Suprapubic skin (tissue), 4 donors: ENCODE measurements around the gene PUM1.

ENCODE experiments used
- EP300 ChIP-seq: sonication (generic); formaldehyde crosslinking; IDR thresholded peaks from one replicate; pipeline ENCODE4 v1.6.1; 2017; ENCODE audit warnings: antibody characterized with exemption
- POLR2A ChIP-seq, 2 donors: fragments of 450-650 bp; IDR thresholded peaks; one replicate each; pipeline ENCODE4 v1.6.1; 2017; ENCODE audit warnings: antibody characterized with exemption in 2 of 2, mild to moderate bottlenecking in 2 of 2, moderate library complexity in 2 of 2
- POLR2AphosphoS5 ChIP-seq, 3 donors: sonication (generic); formaldehyde crosslinking; IDR thresholded peaks; one replicate each; pipeline ENCODE4 v1.6.1; 2017; ENCODE audit warnings: antibody characterized with exemption in 3 of 3
- TF ChIP-seq, protein P1 (sequence below), 2 donors: fragments of 200-600 bp in 1 of 2; fragments of 450-650 bp in 1 of 2; sonication (generic) in 1 of 2; IDR thresholded peaks; one replicate each; pipeline ENCODE4 v1.5.1; 2016 to 2019; ENCODE audit warnings: antibody characterized with exemption in 2 of 2, mild to moderate bottlenecking in 1 of 2, moderate library complexity in 1 of 2

DNA sequence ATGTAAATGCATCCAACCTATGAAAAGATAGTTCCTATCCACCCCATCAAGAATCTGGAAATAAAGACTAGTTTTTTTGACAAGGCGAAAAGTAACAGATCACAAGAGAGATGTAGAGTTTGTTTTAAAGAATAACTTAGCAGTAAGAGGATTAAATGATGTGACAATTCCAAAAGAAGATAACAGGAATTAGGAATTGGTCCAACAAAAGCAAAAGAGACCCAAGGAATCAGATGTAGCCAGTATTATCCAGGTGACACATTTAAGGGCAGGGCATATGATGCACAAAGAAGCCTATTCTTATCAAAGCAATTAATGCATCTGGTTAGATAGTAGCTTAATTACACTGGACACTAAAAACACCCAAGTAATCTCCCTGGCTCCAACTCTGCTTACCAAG is 53.8 kb downstream of the PUM1 start:
- TF ChIP-seq, protein P1, sequence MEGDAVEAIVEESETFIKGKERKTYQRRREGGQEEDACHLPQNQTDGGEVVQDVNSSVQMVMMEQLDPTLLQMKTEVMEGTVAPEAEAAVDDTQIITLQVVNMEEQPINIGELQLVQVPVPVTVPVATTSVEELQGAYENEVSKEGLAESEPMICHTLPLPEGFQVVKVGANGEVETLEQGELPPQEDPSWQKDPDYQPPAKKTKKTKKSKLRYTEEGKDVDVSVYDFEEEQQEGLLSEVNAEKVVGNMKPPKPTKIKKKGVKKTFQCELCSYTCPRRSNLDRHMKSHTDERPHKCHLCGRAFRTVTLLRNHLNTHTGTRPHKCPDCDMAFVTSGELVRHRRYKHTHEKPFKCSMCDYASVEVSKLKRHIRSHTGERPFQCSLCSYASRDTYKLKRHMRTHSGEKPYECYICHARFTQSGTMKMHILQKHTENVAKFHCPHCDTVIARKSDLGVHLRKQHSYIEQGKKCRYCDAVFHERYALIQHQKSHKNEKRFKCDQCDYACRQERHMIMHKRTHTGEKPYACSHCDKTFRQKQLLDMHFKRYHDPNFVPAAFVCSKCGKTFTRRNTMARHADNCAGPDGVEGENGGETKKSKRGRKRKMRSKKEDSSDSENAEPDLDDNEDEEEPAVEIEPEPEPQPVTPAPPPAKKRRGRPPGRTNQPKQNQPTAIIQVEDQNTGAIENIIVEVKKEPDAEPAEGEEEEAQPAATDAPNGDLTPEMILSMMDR (IDR thresholded peaks at IDR 0.05), result no peak
- no peak for TF ChIP-seq POLR2A (IDR thresholded peaks at IDR 0.05)
- TF ChIP-seq POLR2AphosphoS5 (IDR thresholded peaks at IDR 0.05), result no peak
- TF ChIP-seq EP300, result no peak
